Activated T-cell treated with anti-CD3 and anti-CD28 coated beads for 24 hours (primary cell): ENCODE data around the gene ITPKC.

Experiments
- DNase-seq: peaks from one replicate; pipeline ENCODE4 v3.0.0-alpha.2; 2020; ENCODE audit warnings: low read depth

ITPKC gene

DNA sequence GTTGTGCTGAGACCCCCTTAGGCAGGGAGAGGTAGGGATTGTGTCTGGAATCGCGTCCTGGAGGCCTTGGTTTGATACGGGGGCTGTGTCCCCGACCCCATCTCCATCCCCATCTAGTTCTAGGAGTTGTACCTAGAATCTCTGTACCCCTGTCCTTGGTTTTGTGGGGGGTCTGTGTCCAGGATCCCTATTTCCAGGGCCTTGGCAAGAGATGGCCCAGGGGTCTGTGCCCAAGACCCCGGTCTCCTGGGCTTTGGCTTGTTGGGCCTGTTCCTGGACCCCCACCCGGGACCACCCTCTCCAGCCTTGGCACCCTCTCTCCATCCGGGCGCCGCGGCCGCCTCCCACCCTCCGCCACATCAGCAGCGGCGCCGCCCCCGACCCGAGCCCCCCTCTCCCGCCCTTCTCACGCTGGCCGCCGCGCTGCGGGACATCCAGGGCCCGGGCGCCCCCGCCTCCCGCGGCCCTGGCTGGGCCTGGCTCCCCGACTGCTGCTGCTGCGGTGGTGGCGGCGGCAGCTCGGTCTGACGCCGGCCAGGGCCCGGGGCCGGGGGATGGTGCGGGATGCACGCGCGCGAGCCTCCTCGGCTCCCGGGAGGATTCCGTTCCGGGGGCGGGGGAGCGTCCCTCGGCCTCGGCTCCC lies 26.7 kb upstream of the ITPKC start, which contains the start of gene NUMBL:
NUMBL (minus strand) TSS at position 602 of the 643 bp plus-strand sequence; CDS start at position 434, 168 bp downstream.
- no peak for DNase-seq

DNA sequence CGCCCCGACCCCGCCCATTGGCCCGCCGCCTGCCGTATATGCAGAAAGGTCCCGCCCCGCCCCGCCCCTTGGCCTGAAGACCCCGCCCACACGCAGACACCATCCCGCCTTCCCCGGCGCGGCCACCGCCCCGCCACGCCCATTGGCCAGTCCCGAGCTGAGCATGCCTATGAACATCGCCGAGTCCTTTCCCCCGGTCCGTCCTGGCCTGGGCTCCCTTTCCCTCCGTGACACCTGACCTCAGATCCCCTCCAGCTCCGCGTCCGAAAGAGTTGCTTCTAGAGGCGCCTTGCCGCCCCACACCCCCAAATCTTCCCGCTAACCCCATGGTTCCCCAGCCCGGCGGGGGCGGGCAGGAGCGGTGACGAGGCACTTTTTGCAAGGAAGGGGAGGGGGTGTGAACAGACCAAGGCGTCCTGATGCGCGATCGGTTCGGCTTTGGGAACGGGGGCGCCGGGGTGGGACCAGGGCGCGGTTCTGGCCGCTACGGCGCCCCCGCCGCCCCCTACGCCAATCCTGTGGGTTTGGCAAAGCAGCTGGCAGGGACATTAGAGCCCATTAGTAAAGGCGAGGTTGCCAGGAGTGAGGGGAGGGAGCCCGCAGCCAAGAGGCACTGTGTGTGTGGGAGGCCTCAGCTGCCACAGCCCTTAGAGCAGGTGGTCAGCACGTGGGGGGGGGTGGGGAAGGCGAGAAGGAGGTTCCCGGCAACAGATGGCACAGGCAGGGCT lies 26.1 kb upstream of the ITPKC start:
- DNase-seq: peak; percentile 84

DNA sequence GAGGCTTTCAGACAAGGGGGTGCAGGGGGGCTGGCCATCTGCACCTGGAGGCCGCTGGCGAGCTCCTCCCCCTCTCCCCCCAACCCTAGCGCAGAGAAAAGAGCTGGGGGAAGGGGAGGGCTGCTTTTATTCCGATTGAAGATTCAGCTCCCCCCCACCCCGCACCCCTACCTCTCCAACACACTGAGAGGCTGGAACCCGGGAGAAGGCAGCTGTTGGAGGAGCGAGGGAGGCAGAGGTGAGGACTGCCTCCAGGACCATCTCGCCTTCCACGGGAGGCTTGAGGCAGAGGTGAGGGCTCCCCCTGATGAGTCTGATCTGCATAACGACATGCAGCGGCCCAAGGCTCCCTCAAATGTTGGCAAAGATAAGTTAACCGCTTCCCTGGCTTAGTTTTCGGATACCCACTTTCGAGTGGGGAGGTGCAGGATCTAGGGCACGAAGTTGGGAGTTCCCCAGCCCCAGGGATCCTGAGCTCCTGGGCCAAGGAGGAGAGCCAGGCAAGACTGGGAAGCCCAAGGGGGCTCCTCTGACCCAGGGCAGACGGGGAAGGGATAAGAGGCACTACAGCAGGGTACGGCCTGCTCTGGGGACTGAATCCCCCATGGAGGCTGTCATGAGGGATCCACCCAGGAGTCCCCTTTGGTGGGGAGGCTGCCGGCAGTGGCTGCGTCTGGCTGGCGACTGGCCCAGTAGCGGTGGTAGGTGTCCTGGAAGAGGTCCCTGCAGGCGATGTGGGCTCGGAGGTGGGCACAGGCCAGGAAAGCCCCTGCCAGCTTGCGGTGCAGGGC lies 25.3 kb upstream of the ITPKC start:
- no peak for DNase-seq

DNA sequence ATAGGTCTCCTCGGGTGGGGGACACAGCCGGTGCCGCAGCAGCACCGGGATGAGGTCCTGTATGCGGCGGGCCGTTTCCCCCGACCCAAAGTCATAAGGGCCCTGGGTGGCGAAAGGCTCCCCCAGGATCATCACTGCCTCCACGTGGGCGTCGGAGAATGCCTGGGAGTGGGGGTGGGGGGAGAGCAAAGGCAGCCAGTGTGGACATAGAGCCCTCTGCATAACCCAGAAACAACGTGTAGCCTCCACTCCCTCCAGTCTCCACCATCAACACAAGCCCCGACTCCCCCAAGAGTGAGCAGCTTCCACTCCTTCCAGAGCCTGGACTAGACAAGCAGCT lies 24.7 kb upstream of the ITPKC start:
- no peak for DNase-seq

DNA sequence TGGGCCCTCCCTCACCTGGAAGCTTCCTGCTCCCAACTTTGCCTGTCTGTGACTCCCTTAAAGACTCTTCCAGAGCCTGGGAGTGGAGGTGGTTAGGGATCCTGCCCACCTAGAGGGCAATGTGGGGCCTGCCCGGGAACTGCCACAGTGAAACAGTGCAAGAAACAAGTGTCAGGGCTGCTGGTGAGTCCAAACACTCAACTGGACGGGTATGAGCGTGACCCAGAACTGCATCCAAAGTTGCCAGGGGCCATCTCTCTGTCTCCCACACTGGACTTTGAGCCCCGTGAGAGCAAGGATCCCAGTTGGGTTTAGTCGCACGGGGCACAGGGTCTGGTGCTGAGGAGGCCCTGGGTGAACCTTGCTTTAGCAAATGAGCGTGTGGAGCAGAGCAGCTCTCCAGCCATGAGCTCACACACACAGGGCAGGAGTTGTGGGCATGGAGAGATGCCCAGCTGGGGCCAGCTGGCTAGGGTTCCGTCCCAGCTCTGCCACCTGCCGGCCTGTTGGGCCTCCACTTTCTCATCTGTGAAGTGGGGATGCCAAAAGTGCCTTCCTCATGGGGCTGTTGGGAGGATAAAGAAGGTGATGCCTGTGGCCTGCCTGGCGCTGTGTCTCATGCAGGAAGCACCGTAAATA lies 23.6 kb upstream of the ITPKC start:
- DNase-seq: no peak

DNA sequence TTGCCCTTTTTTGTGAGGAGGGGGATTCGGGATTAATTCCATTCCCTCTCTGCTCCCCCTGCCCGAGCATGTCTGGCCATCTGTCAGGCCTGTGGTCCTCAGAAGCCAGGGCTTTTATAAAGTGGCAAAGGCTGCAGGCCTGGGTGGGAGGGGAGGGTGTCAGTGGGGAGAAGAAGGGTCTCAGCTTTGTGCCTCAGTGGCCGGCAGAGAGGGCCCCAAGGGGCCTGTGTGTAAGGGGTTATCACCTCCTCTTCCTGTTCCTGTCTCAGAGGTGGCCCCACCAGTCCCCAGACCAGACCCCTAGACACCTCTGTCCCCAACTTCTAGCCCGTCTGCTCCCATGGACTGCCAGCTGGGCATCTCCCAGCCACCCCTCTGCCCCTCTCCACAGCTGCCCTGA lies 23.0 kb upstream of the ITPKC start:
- no peak for DNase-seq

DNA sequence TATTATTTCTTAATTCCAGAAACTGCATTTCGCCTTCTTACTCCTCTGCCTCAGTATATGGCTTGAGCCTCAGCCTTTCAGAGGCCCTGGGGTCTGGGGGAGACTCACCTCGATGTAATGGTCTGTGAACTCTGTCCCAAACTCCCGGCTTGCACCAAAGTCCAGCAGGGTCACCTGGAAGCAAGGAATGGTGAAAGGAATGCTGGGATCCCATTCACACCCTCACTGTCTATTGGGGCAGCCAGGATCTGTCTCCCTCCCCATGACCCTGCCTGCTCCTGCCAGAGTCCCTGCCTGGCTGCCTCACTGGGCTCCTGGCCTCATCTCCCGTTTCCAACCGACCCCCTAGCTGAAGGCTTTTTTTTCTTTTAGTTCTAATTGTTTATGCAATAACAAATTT lies 21.0 kb upstream of the ITPKC start:
- DNase-seq: no peak

DNA sequence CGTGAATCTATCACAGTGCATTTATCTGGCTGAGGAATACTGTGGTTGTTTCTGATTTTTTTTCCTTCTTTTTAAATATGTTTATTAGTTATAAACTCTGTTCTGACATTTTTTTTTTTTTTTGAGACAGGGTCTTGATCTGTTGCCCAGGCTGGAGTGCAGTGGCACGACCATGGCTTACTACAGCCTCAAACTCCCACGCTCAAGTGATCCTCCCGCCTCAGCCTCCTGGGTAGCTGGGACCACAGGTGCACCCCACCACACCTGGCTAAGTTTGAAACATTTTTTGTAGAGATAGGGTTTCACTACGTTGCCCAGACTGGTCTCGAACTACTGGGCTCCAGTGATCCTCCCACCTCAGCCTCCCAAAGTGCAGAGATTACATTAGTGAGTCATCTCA lies 19.9 kb upstream of the ITPKC start:
- DNase-seq: no peak

DNA sequence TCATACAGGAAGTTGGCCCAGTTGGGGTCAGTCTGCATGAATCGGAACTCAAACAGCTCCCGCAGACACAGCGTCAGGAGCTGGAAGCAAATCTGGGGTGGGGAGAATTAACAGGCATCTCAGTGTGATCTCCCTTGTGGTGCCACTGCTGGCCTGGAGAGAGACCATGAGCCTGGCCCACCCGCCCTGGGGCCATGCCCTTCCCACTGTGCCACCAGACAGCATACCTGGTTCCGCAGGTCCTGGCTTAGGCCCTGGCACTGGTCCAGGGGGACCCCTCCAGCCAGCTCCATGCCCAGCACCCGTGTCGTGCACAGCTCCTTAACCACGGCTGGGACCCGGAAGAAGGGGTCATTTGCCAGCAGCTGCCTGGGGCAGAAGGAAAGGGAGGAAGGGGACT lies 16.8 kb upstream of the ITPKC start:
- no peak for DNase-seq

DNA sequence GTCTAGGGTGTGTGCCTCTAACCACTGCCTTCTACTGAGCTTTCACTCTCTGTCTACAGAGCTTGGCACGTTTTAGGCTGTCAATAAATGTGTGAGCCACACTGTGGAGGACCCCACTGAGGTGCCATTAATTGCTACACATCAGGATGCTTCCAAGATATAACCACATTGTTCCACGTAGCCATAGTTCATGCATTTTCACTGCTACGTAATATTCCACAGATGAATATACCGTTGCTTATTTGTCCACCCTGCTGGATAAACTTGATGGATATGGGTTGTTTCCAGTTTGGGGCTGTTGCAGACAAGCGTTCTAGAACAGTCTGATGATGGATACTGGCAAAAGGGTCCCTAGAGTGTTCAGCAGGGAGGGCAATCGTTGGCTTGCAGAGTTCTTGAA lies 15.2 kb upstream of the ITPKC start:
- no peak for DNase-seq

DNA sequence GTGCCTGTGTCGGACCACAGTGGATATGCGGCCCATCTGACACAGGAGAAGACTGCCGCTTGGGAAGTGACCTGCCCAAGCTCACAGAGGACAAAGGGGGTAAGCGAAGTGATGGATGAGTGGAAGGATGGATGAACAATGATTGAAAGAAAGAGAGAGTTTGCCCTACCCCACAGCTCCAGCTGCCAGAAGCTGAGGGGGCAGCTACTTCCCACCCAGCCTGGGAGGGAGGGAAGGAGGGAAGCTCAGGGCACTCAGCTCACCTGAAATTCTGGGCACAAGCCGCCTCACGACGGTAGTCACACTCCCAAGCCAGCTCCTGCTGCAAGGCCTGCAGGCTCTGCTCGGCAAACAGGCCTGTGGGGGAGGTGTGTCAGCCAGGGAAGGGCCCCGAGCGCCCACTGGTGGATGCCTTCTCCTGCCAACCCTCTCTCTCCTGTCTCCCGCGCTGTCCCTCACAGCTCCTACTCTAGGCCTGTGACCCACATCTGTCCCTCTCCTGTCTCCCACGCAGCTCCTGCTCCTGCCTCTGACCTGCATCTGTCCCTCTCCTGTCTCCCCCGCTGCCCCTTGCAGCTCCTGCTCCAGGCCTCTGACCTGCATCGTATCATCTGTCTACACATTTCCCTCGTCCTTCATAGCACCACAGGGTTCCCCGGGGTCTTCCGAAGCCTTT lies 14.4 kb upstream of the ITPKC start:
- no peak for DNase-seq

DNA sequence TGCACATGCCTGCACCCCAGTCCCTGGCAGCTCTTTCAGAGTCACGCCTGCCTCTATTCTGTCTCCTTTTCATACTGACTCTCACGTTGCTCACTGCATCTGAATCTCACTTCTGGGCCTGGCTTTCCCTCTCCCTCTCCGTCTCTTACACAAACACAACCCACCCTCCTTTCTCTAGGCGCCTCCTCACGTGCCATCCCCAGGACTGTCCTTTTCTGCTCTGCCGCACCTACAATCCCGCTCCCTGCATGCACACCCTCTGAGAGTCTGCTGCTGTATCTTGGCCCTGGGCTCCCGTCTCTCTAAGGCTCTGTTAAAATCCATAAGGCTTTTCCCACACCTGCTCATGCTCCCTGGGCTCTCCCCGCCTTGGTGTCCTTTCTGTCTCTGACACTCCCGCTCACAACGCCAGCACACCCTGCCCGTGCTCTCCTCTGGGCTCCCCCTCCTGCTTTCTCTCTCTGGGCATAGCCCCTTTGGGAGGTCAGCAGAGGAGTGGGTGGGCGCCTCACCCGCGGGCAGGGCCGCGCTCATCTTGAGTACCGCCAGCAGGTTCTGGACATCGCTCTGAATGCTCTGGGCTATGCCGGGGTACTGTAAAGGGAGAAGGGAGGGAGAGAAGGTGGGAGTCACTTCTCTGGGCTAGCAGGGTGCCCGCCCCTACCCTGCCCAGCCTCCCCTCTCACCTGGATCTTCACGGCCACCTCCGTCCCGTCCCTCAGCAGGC lies 13.7 kb upstream of the ITPKC start:
- no peak for DNase-seq

DNA sequence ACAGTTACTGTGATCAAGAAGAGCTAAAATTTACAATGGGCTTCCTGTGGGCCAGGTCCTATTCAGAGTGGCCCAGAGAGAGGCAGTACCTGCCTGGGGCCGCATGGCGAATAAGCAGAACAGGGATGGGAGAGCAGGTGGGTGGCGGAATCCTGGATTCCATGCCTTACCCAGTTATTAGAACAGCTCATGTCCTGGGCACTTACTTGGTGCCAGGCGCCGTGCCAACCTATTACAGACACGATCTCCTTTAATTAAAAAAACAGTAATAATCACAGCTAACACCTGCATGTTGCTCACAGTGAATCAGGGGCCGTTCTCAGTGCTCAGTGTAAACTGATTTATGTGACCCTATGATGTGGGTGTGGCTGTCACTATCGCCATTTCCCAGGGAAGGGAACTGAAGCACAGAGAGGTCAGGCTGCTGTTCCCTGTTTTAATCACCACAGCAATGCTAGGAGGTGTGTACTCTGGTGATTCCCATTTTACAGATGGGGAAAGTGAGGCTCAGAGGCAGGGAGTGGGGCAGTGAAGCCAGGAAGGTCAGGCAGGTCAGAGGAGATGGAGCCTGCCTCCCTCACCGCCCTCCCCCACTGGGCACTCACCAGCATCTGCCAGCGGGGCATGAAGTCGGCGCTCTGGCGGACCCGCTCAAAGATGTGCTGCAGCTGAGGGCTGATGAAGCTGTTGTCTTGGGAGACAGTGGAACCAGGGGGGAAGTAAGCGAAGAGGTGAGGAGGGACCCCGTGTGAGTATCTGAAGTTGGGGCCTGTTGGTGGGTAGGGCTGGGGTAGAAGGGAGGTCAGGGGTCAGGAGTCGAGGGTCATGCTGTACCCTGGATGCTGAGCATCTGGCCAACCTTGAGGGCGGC lies 12.2 kb upstream of the ITPKC start:
- DNase-seq: no peak

DNA sequence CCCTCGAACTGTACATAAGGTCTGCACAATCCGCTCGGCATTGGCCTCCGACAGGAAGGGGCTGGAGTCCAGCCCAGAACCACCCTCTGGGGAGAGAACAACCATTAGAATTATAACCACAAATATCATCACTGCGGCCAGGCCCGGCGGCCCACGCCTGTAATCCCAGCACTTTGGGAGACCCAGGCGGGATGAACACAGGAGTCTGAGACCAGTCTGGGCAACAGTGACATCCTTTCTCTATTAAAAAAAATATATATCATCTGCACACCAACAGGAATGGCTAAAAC lies 11.6 kb upstream of the ITPKC start:
- DNase-seq: no peak

DNA sequence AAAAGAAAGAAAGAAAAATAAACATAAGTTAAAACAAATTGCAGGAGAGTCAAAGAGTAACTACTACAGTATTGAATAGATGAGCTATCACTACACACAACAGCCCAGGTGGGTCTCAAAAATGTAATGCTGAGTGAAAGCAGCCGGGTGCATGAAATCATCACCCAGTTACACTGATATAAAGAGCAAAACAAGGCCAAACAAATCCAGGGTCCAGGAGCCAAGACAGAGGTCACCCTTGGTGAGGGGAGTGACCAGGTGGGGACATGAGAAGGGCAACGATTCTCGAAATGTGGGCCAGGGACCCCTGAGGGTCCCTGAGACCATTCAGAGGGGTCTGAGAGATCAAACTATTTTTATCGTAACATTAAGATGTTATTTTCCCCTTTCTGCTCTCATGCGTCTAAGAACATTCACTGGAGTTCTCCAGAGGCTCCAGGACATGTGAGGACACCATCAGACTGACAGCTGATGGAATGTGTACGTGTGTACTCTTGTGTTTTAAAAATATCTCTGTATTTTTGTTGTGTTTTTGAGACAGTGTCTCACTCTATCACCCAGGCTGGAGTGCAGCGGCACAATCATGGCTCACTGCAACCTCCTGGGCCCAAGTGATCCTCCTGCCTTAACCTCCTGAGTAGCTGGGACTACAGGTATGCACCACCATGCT lies 10.8 kb upstream of the ITPKC start:
- no peak for DNase-seq

DNA sequence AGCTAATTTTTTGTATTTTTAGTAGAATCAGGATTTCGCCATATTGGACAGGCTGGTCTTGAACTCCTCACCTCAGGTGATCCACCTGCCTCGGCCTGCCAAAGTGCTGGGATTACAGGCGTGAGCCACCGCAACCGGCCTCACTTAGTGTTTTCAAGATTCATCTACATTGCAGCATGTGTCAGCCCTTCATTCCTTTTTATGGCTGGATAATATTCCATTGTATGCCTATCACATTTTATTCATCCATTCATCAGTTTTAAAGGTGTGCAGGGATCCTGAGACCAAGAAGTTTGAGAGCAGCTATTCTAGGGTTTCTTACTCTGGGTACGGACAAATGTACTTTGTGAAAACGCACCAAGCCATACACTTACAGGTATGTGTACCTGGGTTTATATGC lies 9.3 kb upstream of the ITPKC start:
- DNase-seq: no peak

DNA sequence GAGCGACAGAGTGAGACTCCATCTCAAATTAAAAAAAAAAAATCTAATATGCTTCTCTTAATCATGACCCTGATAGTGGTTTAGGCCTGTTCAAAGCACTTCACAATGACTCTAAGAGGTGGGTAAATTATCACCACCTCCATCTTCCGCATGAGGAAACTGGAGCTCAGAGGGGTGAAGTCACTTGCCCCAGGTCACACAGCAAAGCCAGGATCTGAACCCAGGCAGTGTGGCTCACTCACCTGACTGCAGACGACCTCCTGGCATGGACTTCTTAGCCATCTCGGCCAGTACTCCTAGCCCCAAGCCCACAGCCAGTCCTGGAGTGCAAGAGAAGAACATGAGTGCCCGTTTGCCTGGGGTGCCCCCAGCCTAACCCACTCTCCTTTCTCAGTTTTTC lies 7.1 kb upstream of the ITPKC start:
- no peak for DNase-seq

DNA sequence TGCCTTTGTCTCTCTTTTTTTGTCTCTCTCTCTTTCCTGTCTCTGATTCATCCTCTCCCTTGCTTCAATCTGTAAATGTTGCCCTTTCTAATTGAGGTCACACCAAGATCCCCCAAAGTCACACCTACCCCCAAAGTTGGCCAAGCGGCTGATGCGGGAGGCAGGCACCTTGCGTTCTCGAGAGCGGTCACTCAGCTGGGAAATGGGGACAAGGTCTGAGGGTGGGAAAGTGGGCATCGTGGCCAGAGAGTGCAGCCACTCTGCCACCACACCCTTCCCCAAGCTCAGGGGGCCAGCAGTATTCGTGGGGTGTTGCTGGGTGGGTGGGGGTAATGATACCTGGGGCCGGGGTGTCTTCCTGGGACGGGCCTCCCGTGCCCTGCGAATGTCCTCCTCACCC lies 3.0 kb upstream of the ITPKC start:
- DNase-seq: no peak

DNA sequence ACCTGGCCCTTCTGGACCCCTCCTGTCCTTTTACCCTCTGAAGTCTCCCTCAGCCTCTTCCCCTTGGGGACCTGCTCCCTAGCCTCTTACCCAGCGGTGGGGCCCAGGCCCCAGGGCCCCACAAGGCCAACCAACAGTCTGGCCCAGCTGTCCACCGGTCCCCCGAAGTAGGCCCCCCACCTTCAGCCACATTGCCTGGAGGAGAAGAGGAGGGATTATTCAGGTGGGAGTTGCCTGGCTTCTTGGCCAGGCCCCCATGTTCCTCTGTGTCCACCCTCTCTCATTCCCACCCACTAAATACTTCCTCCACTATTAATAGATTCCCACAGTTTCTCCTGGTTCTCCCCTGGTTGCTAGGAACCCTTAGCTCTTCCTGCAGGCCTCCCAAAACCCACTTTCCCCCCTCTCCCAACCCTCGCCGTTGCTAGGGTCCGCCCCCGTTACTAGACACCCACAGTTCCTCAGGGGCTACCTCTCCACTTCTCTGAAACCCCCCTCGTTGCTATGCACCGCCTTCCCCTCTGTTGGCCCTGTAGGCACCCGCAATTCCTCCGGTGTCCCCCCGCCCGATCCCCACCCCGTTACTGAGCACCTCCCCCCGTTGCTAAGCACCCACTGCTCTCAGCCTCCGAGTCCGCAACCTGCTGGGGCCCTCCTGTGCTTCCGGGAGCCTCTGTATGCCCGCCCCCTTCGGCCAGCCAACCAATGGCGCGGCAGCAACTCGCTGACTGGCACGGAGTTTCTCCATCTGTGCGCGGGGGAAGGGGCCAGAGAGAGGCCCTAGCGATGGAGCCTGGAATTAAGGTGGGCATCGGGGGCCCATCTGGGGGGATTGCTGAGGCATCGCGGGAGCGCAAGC lies 2.2 kb upstream of the ITPKC start:
- DNase-seq: peak; percentile 88
